Tibial nerve (tissue), 4 donors: ENCODE data around the gene RALGDS. TPM values are rescaled to one million over a fixed set of nuclear protein-coding genes. Genes with fewer than 3 reads are reported as not detected.

Experiments used
- DNase-seq, 2 donors: peaks; one replicate each; pipeline ENCODE4 v3.0.0-alpha.2; 2019; ENCODE audit warnings: low spot score in 2 of 2
- H3K27ac ChIP-seq, 4 donors: fragments of 200-600 bp; sonication (generic) in 3 of 4; one replicate each; pipeline ENCODE4 v1.5.1; 2017 to 2019; ENCODE audit warnings: mild to moderate bottlenecking in 1 of 4
- H3K27me3 ChIP-seq, 2 donors: fragments of 200-600 bp; sonication (generic) in 1 of 2; one replicate each; pipeline versions ENCODE4 v1.5.1 to v1.6.0; 2017 to 2019
- H3K36me3 ChIP-seq, 3 donors: fragments of 200-600 bp; sonication (generic); one replicate each; pipeline ENCODE4 v1.5.1; 2018 to 2019
- H3K4me1 ChIP-seq, 4 donors: fragments of 200-600 bp; sonication (generic) in 3 of 4; one replicate each; pipeline ENCODE4 v1.5.1; 2017 to 2019
- H3K4me3 ChIP-seq, 4 donors: fragments of 200-600 bp; sonication (generic) in 3 of 4; one replicate each; pipeline ENCODE4 v1.5.1; 2017 to 2019; ENCODE audit warnings: mild to moderate bottlenecking in 1 of 4, moderate library complexity in 1 of 4
- H3K9me3 ChIP-seq, 4 donors: fragments of 200-600 bp; sonication (generic) in 3 of 4; one replicate each; pipeline ENCODE4 v1.5.1; 2017 to 2019
- CTCF ChIP-seq, 5 experiments: fragments of 200-600 bp in 3 of 5; fragments of 450-650 bp in 2 of 5; sonication (generic) in 3 of 5; IDR thresholded peaks; one replicate each; pipeline ENCODE4 v1.5.1; 2016 to 2019; ENCODE audit warnings: antibody characterized with exemption in 5 of 5, mild to moderate bottlenecking in 3 of 5, moderate library complexity in 2 of 5
- EP300 ChIP-seq, 2 donors: sonication (generic); formaldehyde crosslinking; IDR thresholded peaks; one replicate each; pipeline ENCODE4 v1.6.1; 2017; ENCODE audit warnings: antibody characterized with exemption in 2 of 2, mild to moderate bottlenecking in 1 of 2
- POLR2A ChIP-seq, 2 donors: fragments of 450-650 bp; IDR thresholded peaks; one replicate each; pipeline ENCODE4 v1.6.1; 2017; ENCODE audit warnings: antibody characterized with exemption in 2 of 2, mild to moderate bottlenecking in 2 of 2, moderate library complexity in 2 of 2
- WGBS, 2 donors: methylation state at CpG; one replicate each; pipeline ENCODE4 v1.1.5; 2018; 5-methylcytosine and 5-hydroxymethylcytosine counted together
- total RNA-seq, 4 donors: library from RNA; depleted of rRNA; stranded (reverse); fragments of >200 nt; gene quantifications; one replicate each; pipeline ENCODE4 v1.1.0, GENCODE V29; 2016

Gene RALGDS
- total RNA-seq, 4 donors from 2014 or later: 34.5 to 60.0 (median 48.7) TPM

- peaks cover 0 to 19% (median 9%) of the 10 kb centered on the region in 4 donors for H3K4me1 ChIP-seq
- WGBS, 2 donors: 78 to 88% methylated on average over 3 of the region's 3 CpGs
- H3K36me3 ChIP-seq: no peaks in the 10 kb centered on the region
- H3K9me3 ChIP-seq: no peaks in the 10 kb centered on the region
- no peak overlapping the region for H3K4me3 ChIP-seq
- no peak for DNase-seq
- TF ChIP-seq CTCF (IDR thresholded peaks at IDR 0.05) (no peak), POLR2A (IDR thresholded peaks at IDR 0.05) (no peak), EP300 (IDR thresholded peaks at IDR 0.05) (no peak)
- peaks cover 0 to 9% of the 10 kb centered on the region in 2 donors for H3K27me3 ChIP-seq
- no peak overlapping the region for H3K27ac ChIP-seq
These were observed 46.7 kb upstream of the RALGDS start for GRCh38 chr9:133167769-133168168.

DNA sequence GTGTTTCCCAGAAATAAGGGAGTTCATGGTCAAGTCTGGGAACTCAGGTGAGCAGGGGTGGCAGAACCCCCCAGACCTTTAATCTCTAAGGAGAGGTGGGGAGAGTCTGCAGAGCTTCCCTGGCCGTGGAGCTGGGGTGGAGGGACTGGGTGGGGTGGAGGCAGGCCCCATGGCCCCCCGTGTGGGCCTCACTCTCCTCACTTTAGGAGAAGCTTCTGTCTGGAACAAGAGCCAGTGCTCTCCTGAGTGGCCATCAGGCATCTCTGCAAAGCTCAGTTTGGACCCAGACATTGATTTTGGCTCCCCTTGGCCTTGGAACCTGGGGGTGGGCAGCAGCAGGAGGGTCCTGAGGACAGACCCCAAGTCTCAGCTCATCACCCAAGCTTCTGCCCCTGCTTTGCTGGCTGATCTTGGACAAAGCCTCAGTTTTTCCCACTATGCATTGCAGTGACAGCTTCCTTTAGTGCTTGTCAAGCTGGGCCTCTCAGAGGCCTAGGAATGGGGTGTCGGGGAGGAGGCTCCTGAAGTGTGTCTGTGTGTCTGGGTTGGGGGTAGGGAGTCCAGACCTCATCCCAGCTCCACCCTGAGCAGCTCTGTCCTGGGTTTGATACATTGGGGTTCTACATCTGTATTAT, 46.2 kb upstream of the RALGDS start:
- Histone ChIP-seq H3K4me3 (no peak overlapping the region), H3K27me3 (peaks cover 0 to 9% of the 10 kb centered on the region in 2 donors), H3K9me3 (no peaks in the 10 kb centered on the region), H3K36me3 (no peaks in the 10 kb centered on the region), H3K27ac (no peak overlapping the region), H3K4me1 (peaks cover 0 to 25% (median 9%) of the 10 kb centered on the region in 4 donors)
- TF ChIP-seq EP300 (IDR thresholded peaks at IDR 0.05): no peak
- no peak for TF ChIP-seq POLR2A (IDR thresholded peaks at IDR 0.05)
- no peak for TF ChIP-seq CTCF (IDR thresholded peaks at IDR 0.05)
- DNase-seq: no peak
- 72 to 83% methylated on average over 2 to 3 of the region's 3 CpGs for WGBS, 2 donors

- TF ChIP-seq CTCF (IDR thresholded peaks at IDR 0.05): no peak
- TF ChIP-seq POLR2A (IDR thresholded peaks at IDR 0.05): no peak
- TF ChIP-seq EP300 (IDR thresholded peaks at IDR 0.05): no peak
- Histone ChIP-seq H3K9me3 (no peaks in the 10 kb centered on the region), H3K36me3 (no peaks in the 10 kb centered on the region), H3K4me3 (no peak overlapping the region), H3K4me1 (peaks cover 0 to 31% (median 9%) of the 10 kb centered on the region in 4 donors), H3K27me3 (peaks cover 0 to 8% of the 10 kb centered on the region in 2 donors), H3K27ac (no peak overlapping the region)
- DNase-seq: no peak
- WGBS, 2 donors: 66 to 78% methylated on average over 12 to 17 of the region's 17 CpGs
These were observed 45.4 kb upstream of the RALGDS start for GRCh38 chr9:133166392-133166791.

DNA sequence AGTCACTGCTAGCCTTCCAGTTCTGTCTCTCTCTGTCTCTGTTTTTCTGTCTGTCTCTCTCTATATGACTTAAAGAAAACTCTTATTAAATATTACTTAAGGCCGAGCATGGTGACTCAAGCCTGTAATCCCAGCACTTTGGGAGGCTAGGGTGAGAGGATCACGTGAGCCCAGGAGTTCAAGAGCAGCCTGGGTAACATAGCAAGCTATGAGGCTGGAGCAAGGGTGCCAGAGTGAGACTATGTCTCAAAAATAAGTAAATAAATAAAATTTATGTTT, 44.4 kb upstream of the RALGDS start:
- 89 to 98% methylated on average over 2 of the region's 2 CpGs for WGBS, 2 donors
- no peak overlapping the region for H3K4me3 ChIP-seq
- H3K27me3 ChIP-seq: peaks cover 0 to 5% of the 10 kb centered on the region in 2 donors
- TF ChIP-seq EP300 (IDR thresholded peaks at IDR 0.05): no peak
- TF ChIP-seq CTCF (IDR thresholded peaks at IDR 0.05): no peak
- no peak for TF ChIP-seq POLR2A (IDR thresholded peaks at IDR 0.05)
- H3K4me1 ChIP-seq: peaks cover 0 to 40% (median 9%) of the 10 kb centered on the region in 4 donors
- no peak for DNase-seq
- no peak overlapping the region for H3K27ac ChIP-seq
- no peaks in the 10 kb centered on the region for H3K36me3 ChIP-seq
- no peaks in the 10 kb centered on the region for H3K9me3 ChIP-seq

GRCh38 chr9:133164191-133164590, 43.2 kb upstream of the RALGDS start:
- TF ChIP-seq EP300 (IDR thresholded peaks at IDR 0.05) (no peak), CTCF (IDR thresholded peaks at IDR 0.05) (no peak), POLR2A (IDR thresholded peaks at IDR 0.05) (no peak)
- DNase-seq: no peak
- peak overlapping the region; percentile 51 to 88 (median 66) for H3K27ac ChIP-seq
- peak overlapping the region; percentile 49 to 81 (median 72) for H3K4me3 ChIP-seq
- H3K36me3 ChIP-seq: peaks cover 0 to 9% (median 0%) of the 10 kb centered on the region in 3 donors
- 72 to 77% methylated on average over 13 of the region's 13 CpGs for WGBS, 2 donors
- H3K4me1 ChIP-seq: peaks cover 0 to 41% (median 9%) of the 10 kb centered on the region in 4 donors
- H3K9me3 ChIP-seq: no peaks in the 10 kb centered on the region
- peaks cover 0 to 5% of the 10 kb centered on the region in 2 donors for H3K27me3 ChIP-seq
